ENCODE measurements around the gene PTPN6.

The PTPN6 gene

DNA sequence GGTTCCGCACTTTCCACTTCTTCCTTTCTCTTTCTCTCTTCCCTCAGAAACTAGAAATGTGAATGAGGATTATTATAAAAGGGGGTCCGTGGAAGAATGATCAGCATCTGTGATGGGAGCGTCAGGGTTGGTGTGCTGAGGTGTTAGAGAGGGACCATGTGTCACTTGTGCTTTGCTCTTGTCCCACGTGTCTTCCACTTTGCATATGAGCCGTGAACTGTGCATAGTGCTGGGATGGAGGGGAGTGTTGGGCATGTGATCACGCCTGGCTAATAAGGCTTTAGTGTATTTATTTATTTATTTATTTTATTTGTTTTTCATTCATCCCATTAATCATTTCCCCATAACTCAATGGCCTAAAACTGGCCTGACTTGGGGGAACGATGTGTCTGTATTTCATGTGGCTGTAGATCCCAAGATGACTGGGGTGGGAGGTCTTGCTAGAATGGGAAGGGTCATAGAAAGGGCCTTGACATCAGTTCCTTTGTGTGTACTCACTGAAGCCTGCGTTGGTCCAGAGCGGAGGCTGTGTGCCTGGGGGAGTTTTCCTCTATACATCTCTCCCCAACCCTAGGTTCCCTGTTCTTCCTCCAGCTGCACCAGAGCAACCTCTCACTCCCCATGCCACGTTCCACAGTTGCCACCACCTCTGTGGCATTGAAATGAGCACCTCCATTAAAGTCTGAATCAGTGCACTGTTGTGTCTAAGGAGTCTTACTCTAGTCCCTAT lies 28.0 kb upstream of the PTPN6 start:
- DNase-seq = no peak

DNA sequence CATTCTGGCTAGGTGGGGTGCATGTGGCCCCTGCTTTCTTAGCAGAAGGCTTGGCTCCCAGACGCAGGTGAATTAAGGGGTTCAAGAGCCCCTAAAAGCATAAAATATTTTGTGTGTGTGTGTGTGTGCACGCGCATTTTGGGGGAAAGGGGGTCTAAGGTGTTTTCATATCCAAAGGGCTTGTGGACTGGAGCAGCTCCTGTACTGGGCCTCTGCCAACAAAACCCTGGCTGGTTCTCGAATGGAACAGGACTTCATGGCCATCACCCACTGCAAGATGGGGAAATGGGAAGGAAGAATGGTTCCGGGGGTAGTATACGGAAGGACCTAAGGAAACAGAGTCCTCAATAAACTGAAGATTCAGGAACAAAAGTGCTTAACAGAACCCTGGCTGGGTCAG lies 27.3 kb upstream of the PTPN6 start:
- DNase-seq = no peak

DNA sequence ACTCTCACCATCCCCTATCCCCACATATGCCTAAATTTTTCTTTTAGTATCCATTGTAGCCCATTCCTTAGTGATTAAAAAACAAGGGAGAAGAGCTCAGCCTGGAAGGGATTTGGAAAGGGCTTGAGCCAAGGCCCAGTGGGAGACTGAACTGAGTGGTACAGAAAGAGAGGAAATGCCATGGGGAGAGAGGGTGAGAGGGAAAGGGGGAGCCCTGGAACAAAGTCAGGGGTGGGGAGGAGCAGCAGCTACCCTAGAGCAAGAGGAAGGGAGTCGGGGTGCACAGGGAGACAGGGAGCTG lies 26.0 kb upstream of the PTPN6 start:
- no peak for DNase-seq

DNA sequence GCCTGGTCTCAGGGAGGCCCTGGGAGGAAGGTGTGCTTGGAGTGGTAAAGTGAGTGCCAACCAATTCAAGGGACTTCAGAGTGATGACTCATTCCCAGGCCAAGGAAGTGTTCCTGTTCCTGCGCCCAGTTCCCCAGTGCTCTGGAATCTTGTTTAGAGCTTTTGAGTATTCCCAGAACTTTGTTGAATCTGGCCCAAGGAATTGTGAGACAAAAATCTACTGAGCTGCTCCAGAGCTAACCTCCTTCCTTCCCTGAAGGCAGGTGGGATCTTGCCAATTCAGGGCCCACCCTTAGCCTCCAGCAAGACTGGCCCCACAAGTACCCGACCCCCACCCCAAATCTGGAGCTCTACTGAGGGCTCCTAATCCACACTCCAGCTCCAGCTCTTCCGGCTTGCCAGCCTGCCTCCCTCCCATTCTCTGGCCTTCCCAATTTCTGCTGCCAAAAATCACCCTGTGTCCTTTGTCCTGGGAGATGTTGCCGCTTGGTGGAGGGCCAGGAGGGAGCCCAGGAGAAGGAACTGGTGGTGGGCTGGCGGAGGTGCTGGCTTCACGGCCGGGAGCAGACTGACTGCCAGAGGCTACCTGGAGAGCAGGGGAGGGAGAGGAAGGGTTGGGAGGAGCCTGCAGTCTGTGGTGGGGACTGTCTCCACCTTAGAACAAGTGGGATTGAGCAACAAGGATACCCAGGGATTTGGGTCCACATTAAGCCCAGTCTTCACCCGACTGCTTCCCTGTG lies 25.4 kb upstream of the PTPN6 start:
- DNase-seq = no peak

DNA sequence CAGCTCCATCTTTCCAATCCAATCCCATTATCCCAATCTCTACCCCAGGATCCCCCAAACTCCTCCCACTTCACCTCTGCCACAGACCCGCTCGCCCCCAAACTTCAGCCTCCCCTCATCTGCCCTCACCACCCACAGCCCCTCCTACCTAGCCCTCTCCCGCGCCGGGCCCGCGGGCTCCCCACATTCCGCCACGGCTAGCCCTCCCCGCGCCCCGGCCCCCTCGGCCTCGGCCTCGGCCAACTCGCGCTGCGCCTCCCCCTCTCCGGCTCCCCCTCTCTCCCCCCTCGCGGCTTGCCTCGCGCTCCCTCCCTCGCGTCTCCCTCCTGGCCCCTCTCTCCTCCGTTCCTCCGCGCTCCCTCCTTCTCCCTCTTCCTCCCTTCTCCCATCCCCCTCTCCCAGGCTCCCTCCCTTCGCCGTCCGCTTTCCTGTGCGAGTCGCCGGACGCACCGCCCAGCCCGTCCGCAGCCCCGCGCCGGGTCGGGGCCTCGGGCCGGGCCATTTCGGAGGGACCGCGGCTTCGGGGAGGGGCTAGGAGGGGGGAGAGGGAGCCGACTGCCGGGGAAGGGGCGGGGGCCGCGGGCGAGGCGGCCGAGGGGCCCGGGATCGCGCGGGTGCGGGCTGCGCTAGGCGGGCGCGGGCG lies 23.7 kb upstream of the PTPN6 start, which contains the start of gene ATN1:
ATN1 (plus strand) TSS at position 581 of the 643 bp plus-strand sequence. CDS start 6,043 bp downstream, outside the sequence.
- no peak for DNase-seq

DNA sequence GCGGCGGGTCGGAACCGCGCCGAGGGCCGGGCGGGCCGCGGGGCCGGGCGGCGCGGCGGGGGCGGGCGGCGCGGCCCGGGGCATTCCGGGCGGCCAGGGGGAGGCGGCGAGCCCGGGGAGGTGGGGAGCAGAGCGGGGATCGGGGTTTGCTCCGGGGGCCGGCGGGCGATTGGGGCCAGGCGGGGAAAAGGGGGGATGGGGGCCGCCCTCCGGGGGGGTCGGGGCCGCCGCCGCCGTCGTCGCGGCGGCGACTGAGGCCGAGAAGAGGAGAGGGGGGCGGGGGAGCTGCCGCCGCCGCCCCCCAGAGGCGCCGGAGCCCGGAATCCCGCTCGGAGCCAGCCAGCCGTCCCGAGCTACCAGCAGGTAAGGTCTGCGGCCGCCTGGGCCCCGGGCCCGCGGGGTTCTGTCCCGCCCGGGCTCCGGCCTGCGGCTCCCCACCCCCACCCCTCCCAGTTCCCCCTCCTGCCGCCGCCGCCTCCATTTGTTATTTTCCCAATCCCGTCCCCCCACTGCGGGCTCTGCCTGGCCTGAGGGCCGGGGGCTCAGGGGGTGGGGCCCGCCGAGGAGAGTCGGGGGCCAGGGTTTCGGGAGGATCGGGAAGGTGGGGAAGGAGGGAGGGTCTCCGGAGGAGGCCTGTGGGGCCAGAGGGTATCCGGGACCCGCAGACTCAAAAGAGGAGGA lies 23.0 kb upstream of the PTPN6 start:
- DNase-seq = no peak

DNA sequence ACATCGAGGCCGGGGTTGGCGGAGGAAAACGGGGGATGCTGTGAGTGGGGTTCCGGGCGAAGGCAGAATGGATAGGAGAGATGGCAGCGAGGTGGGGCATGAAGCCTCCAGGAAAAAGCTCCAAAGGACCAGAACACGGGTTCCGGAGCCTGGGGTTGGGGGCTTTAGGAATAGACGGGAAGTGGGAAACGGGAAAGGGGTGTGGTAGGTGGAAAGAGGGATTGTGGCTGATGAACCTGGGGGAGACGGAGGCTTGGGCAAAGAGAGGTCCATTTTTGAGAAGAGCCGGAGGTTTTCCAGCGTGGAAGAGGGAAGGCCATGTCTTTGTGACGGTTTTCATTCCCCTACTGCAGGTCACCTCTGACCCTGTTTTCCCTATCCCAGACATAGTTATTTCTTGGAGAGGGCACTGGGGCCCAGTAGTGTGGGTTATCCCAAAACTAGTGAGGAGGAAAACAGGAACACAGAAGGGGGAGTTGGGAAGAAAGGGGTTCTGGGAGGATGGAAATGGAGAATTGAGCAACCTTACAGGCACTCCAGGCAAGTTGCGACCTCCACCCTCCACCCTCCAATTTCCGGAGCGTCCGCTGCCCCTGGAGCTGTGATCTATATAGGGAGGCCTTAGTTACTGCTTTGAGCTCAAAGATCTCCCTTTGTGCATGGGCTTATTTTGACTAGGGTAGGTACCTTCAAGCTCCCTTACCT lies 22.3 kb upstream of the PTPN6 start:
- DNase-seq = no peak

DNA sequence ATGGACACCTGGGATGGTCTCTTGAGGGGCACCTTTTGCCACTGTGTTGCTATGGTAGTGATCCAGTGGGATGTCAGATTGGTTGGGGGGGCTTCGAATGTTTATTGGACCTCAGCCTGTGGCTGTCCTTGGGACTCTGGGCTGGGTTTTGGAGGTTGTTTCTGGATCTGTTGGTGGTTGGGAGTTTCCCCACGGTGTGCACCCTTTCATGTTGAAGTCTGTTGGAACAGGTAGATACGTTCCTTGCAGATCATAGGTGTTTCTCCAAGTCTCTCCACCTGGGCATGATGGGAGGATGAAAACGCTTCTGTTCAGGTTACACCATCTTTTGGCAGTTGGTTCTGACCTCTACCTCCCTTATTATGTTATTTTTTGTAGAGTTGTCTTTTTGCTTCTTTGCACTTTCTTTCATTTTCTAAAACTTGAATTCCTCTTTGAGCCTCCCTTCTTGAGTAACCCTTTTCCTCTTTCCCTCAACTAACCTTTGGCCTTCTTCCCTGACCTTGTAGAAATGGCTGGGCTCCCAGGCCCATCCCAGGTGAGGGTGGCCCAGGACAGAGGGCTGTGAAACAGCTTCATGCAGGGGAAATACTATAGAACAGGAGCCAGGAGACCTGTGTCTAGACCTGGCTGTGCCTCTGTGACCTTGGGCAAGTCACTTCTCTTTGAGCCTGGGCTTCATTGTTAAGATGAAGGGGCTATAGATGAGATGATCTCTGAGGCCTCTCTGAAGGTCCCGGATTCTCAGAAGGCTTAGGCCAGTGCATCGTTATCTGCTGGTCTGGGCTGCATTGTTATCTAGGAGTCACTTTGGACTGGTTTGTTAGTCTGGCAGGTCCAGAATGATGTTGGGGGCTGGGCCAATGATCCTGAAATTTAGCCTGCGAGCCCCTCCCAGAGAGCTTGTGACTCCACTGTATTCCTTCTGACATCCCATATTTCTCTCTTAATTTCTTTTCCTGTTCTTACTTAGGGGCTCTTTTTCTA lies 21.4 kb upstream of the PTPN6 start:
- DNase-seq = no peak

DNA sequence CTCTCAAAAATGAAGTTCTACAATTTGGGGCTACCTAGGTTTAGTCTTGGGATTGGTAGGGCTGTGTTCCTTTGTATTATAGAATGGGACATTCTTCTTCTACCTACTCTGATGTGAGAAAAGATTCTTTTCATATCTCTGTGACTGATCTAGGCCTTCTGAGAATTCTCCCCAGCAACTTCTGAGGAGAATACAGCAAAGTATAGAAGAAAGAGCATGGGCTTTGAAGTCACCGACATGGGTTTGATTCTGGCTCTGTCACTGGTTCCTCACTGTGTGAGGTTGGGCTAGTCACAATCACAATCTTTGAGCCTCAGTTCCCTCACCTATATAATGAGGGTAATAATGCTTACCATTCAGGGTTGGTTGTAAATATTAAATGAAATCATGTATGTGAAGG lies 18.4 kb upstream of the PTPN6 start:
- no peak for DNase-seq

DNA sequence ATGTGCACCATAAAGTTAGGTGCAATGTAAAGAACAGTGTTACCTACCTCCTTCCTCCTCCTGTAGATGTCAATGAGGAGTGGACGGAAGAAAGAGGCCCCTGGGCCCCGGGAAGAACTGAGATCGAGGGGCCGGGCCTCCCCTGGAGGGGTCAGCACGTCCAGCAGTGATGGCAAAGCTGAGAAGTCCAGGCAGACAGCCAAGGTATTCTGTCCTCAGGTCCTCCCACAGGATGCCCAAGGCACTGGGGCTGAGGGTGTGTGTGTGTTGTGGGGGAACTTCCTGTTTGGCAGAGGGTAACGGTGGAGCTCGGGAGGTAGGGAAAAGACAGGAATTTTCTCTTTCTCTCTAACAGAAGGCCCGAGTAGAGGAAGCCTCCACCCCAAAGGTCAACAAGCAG lies 17.0 kb upstream of the PTPN6 start:
- DNase-seq = no peak

DNA sequence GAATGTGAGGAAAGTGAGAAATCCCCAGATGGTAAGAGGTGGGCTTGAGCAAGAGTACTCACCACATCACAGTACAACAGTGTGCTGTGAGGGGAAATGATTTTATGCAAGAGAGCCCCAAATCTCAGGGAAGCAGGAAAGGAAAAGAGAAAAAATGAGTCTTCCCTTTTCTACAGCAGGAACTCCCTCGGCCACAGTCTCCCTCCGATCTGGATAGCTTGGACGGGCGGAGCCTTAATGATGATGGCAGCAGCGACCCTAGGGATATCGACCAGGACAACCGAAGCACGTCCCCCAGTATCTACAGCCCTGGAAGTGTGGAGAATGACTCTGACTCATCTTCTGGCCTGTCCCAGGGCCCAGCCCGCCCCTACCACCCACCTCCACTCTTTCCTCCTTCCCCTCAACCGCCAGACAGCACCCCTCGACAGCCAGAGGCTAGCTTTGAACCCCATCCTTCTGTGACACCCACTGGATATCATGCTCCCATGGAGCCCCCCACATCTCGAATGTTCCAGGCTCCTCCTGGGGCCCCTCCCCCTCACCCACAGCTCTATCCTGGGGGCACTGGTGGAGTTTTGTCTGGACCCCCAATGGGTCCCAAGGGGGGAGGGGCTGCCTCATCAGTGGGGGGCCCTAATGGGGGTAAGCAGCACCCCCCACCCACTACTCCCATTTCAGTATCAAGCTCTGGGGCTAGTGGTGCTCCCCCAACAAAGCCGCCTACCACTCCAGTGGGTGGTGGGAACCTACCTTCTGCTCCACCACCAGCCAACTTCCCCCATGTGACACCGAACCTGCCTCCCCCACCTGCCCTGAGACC lies 15.6 kb upstream of the PTPN6 start:
- no peak for DNase-seq

DNA sequence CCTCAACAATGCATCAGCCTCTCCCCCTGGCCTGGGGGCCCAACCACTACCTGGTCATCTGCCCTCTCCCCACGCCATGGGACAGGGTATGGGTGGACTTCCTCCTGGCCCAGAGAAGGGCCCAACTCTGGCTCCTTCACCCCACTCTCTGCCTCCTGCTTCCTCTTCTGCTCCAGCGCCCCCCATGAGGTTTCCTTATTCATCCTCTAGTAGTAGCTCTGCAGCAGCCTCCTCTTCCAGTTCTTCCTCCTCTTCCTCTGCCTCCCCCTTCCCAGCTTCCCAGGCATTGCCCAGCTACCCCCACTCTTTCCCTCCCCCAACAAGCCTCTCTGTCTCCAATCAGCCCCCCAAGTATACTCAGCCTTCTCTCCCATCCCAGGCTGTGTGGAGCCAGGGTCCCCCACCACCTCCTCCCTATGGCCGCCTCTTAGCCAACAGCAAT lies 14.9 kb upstream of the PTPN6 start:
- no peak for DNase-seq

DNA sequence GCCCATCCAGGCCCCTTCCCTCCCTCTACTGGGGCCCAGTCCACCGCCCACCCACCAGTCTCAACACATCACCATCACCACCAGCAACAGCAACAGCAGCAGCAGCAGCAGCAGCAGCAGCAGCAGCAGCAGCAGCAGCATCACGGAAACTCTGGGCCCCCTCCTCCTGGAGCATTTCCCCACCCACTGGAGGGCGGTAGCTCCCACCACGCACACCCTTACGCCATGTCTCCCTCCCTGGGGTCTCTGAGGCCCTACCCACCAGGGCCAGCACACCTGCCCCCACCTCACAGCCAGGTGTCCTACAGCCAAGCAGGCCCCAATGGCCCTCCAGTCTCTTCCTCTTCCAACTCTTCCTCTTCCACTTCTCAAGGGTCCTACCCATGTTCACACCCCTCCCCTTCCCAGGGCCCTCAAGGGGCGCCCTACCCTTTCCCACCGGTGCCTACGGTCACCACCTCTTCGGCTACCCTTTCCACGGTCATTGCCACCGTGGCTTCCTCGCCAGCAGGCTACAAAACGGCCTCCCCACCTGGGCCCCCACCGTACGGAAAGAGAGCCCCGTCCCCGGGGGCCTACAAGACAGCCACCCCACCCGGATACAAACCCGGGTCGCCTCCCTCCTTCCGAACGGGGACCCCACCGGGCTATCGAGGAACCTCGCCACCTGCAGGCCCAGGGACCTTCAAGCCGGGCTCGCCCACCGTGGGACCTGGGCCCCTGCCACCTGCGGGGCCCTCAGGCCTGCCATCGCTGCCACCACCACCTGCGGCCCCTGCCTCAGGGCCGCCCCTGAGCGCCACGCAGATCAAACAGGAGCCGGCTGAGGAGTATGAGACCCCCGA lies 14.3 kb upstream of the PTPN6 start:
- DNase-seq = no peak

DNA sequence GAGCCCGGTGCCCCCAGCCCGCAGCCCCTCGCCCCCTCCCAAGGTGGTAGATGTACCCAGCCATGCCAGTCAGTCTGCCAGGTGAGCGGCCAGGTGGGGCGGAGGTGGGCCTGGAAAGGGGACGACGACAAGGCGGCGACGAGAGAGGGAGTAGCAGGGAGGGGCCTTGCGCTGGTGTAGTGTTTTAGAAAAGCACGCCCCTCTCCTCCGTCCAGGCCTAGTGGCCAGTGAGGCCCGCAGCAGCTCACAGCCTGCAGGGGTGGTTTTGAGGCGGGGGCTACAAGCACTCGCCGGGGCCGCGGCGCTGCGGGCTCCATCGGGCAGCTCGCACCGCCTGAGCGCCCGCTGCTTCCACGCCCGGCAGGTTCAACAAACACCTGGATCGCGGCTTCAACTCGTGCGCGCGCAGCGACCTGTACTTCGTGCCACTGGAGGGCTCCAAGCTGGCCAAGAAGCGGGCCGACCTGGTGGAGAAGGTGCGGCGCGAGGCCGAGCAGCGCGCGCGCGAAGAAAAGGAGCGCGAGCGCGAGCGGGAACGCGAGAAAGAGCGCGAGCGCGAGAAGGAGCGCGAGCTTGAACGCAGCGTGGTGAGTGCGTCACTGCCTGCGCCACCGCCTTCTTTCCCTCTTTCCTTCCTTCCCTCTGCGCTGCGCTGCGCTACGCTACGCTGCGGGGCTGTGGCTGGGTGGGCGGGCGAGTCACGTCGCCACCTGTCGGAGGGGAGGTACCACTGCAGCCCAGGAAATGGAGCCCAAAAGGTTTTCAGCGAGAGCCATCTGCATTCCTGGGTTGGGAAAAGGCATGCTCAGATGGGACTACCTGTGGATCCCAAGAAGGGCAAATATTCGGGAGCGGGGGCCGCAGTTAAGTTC lies 13.4 kb upstream of the PTPN6 start:
- DNase-seq = peak; percentile 54

DNA sequence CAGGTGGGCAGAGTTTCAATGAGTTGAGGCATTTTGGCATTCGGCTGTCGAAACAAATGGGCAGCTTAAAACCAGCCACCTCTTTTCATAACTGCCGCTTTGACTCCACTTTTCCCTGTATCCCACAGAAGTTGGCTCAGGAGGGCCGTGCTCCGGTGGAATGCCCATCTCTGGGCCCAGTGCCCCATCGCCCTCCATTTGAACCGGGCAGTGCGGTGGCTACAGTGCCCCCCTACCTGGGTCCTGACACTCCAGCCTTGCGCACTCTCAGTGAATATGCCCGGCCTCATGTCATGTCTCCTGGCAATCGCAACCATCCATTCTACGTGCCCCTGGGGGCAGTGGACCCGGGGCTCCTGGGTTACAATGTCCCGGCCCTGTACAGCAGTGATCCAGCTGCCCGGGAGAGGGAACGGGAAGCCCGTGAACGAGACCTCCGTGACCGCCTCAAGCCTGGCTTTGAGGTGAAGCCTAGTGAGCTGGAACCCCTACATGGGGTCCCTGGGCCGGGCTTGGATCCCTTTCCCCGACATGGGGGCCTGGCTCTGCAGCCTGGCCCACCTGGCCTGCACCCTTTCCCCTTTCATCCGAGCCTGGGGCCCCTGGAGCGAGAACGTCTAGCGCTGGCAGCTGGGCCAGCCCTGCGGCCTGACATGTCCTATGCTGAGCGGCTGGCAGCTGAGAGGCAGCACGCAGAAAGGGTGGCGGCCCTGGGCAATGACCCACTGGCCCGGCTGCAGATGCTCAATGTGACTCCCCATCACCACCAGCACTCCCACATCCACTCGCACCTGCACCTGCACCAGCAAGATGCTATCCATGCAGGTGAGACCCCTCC lies 12.6 kb upstream of the PTPN6 start:
- no peak for DNase-seq

DNA sequence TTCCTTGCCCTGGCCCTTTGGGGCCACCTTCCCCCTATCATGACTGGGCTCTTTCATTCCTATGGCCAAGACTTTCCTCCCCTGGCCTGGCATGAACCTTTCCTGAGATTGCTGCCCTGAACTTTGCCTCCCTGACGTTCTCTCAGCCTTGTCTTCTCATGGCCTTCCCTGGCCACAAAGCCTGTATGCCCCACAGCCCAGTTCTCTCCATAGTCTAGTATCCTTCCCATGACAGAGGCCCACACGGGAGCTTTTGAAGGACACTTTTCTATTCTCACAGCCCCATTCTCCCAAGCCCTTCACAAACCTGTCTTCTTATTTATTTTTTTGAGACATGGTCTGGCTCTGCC lies 12.0 kb upstream of the PTPN6 start:
- DNase-seq = no peak

DNA sequence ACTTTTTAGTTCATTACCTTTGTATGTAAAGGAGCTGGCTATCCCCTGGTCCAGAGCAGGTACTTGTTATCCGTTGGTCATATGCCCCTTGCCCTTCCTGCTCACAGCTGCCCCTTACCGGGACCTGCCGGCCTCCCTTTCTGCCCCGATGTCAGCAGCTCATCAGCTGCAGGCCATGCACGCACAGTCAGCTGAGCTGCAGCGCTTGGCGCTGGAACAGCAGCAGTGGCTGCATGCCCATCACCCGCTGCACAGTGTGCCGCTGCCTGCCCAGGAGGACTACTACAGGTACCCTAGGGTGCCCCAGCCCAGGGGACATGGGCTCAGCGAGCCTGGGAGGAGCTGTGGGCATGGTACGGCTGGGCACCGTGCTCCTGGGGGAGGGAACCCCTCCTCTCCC lies 9.9 kb upstream of the PTPN6 start:
- no peak for DNase-seq

DNA sequence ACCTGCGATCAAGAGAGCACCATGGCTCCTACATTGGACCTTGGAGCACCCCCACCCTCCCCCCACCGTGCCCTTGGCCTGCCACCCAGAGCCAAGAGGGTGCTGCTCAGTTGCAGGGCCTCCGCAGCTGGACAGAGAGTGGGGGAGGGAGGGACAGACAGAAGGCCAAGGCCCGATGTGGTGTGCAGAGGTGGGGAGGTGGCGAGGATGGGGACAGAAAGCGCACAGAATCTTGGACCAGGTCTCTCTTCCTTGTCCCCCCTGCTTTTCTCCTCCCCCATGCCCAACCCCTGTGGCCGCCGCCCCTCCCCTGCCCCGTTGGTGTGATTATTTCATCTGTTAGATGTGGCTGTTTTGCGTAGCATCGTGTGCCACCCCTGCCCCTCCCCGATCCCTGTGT lies 9.4 kb upstream of the PTPN6 start:
- DNase-seq = no peak
